Natural killer cell (primary cell): ENCODE results near the gene F13B. TPM values are rescaled to one million over a fixed set of nuclear protein-coding genes. Genes with fewer than 3 reads are reported as not detected.

Experiments used
- ATAC-seq, 3 donors: fragments of 150-1000 bp in 2 of 3; fragments of 200-7000 bp in 1 of 3; cut with Tn5 transposase; 1 replicate in 1 of 3; 2 replicates in 2 of 3; pipeline ENCODE4 v1.10.0; 2021; ENCODE audit warnings: mild to moderate bottlenecking in 2 of 3, moderate library complexity in 2 of 3
- DNase-seq, 2 donors: peaks; one replicate each; pipeline versions ENCODE4 v3.0.0 to v3.0.0-alpha.2; 2013 to 2021; ENCODE audit warnings: mixed read lengths in 1 of 2
- H3K27ac ChIP-seq: one replicate; pipeline ENCODE4 v1.5.1; 2013; ENCODE audit warnings: mild to moderate bottlenecking, low read length
- H3K27me3 ChIP-seq: one replicate; pipeline ENCODE4 v1.6.1; 2013; ENCODE audit warnings: low read length; ENCODE audit not compliant: control insufficient read depth, insufficient read depth
- H3K36me3 ChIP-seq: one replicate; pipeline ENCODE4 v1.6.1; 2013; ENCODE audit warnings: low read length; ENCODE audit not compliant: control insufficient read depth, insufficient read depth
- H3K4me1 ChIP-seq: one replicate; pipeline ENCODE4 v1.6.1; 2013; ENCODE audit warnings: low read length; ENCODE audit not compliant: control insufficient read depth, insufficient read depth
- H3K4me3 ChIP-seq: one replicate; pipeline ENCODE4 v1.5.1; 2013; ENCODE audit warnings: low read length
- H3K9me3 ChIP-seq: one replicate; pipeline ENCODE4 v1.6.1; 2013; ENCODE audit warnings: low read length; ENCODE audit not compliant: control insufficient read depth, insufficient read depth
- H3K27ac Mint-ChIP-seq, 2 donors: one replicate each; pipeline ENCODE4 v1.8.0; 2022; ENCODE audit warnings: mild to moderate bottlenecking in 2 of 2, mixed read lengths in 2 of 2, moderate library complexity in 1 of 2
- H3K27me3 Mint-ChIP-seq, 2 donors: one replicate each; pipeline ENCODE4 v1.8.0; 2022; ENCODE audit warnings: low read depth in 2 of 2, mixed read lengths in 2 of 2
- H3K36me3 Mint-ChIP-seq: one replicate; pipeline ENCODE4 v1.8.0; 2022; ENCODE audit warnings: mixed read lengths
- H3K4me1 Mint-ChIP-seq, 2 donors: one replicate each; pipeline ENCODE4 v1.8.0; 2022; ENCODE audit warnings: mixed read lengths in 2 of 2
- H3K4me3 Mint-ChIP-seq: one replicate; pipeline ENCODE4 v1.8.0; 2022; ENCODE audit warnings: mild to moderate bottlenecking, moderate library complexity, mixed read lengths
- H3K9me3 Mint-ChIP-seq, 2 donors: one replicate each; pipeline ENCODE4 v1.8.0; 2022; ENCODE audit warnings: mixed read lengths in 2 of 2
- WGBS: methylation state at CpG from one replicate; pipeline ENCODE4 v1.1.7; 2013; ENCODE audit warnings: missing lambda C conversion rate; ENCODE audit not compliant: insufficient coverage; 5-methylcytosine and 5-hydroxymethylcytosine counted together
- intact Hi-C: fragments of 100-400 bp; cut with micrococcal nuclease; formaldehyde crosslinking; loops from one replicate; pipeline ENCODE4 v1.14.2; 2022
- total RNA-seq, 4 donors: library from RNA; stranded (reverse); fragments of 120-200 nt in 1 of 4; gene quantifications; one replicate each; pipeline versions ENCODE4 v1.2.3 to v1.2.4, GENCODE V29; 2013 to 2022
- TF ChIP-seq, protein P1 (sequence below): fragments of 200-600 bp; IDR thresholded peaks from one replicate; pipeline ENCODE4 v1.8.0; 2022; ENCODE audit warnings: antibody characterized with exemption

F13B gene
- total RNA-seq, 3 donors from 2014 or later (not counting 1 experiment from before 2014, with no cell fraction given): not detected

DNA sequence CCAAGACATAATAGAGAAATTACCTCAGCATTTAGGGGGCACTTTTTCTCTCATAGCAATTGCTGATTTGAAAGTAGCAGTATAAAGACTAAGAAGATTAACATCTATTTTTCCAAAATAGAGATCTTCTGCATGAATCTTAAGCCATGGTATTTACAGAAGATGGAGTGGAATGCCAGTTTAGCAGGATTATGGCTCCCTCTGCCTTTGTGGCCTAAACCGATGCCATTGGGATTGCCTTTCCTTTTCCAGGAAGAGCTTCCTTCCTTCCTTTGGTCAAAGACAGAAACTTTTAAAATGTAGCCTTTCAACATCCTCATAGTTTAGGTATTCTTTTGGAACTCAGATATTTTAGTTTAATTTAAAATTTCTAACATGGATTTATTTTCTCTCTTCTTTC lies 50.3 kb downstream of the F13B start:
- no peaks in the 10 kb centered on the region for H3K9me3 ChIP-seq
- H3K36me3 ChIP-seq: no peaks in the 10 kb centered on the region
- no peaks in the 10 kb centered on the region for H3K36me3 Mint-ChIP-seq
- H3K4me3 ChIP-seq: no peak overlapping the region
- no peaks in the 10 kb centered on the region for H3K27me3 Mint-ChIP-seq
- TF ChIP-seq, protein P1, sequence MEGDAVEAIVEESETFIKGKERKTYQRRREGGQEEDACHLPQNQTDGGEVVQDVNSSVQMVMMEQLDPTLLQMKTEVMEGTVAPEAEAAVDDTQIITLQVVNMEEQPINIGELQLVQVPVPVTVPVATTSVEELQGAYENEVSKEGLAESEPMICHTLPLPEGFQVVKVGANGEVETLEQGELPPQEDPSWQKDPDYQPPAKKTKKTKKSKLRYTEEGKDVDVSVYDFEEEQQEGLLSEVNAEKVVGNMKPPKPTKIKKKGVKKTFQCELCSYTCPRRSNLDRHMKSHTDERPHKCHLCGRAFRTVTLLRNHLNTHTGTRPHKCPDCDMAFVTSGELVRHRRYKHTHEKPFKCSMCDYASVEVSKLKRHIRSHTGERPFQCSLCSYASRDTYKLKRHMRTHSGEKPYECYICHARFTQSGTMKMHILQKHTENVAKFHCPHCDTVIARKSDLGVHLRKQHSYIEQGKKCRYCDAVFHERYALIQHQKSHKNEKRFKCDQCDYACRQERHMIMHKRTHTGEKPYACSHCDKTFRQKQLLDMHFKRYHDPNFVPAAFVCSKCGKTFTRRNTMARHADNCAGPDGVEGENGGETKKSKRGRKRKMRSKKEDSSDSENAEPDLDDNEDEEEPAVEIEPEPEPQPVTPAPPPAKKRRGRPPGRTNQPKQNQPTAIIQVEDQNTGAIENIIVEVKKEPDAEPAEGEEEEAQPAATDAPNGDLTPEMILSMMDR: no peak
- WGBS: 89% methylated on average over 1 of the region's 1 CpG
- no peak overlapping the region for H3K27ac Mint-ChIP-seq
- no peaks in the 10 kb centered on the region for H3K4me1 ChIP-seq
- DNase-seq (no peak), ATAC-seq (no peak)
- peaks cover under 1 to 9% of the 10 kb centered on the region in 2 donors for H3K9me3 Mint-ChIP-seq
- H3K4me1 Mint-ChIP-seq: no peaks in the 10 kb centered on the region
- intact Hi-C loops: no loop called here
- H3K4me3 Mint-ChIP-seq: no peak overlapping the region
- no peak overlapping the region for H3K27ac ChIP-seq
- no peaks in the 10 kb centered on the region for H3K27me3 ChIP-seq

DNA sequence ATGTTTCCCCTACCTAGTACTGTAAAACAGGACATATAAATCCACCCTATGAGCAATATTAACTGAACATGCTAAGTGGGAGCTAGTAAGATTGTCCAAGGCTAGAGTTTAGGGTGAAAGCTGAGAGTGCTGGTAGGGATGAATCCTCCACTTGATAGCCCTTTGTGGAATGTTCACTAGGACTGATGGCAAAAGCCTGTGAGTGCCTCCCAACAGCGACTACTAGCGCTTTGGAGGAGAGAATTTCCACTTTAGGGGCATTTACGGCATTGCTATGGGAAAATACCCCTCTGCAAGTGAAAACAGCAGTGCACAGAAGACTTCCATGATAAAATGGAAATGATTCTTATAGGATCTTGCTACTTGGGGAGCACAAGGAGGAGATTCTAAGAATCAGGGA lies 53.8 kb downstream of the F13B start:
- Mint-ChIP-seq H3K4me3 (no peak overlapping the region), H3K36me3 (no peaks in the 10 kb centered on the region), H3K9me3 (peaks cover 6 to 9% of the 10 kb centered on the region in 2 donors), H3K4me1 (no peaks in the 10 kb centered on the region), H3K27ac (no peak overlapping the region), H3K27me3 (no peaks in the 10 kb centered on the region)
- Histone ChIP-seq H3K36me3 (no peaks in the 10 kb centered on the region), H3K4me1 (no peaks in the 10 kb centered on the region), H3K4me3 (no peak overlapping the region), H3K9me3 (no peaks in the 10 kb centered on the region), H3K27ac (no peak overlapping the region), H3K27me3 (no peaks in the 10 kb centered on the region)
- intact Hi-C loops: no loop called here
- WGBS: 78% methylated on average over 3 of the region's 3 CpGs
- ATAC-seq (no peak), DNase-seq (no peak)
- TF ChIP-seq, protein P1: no peak

DNA sequence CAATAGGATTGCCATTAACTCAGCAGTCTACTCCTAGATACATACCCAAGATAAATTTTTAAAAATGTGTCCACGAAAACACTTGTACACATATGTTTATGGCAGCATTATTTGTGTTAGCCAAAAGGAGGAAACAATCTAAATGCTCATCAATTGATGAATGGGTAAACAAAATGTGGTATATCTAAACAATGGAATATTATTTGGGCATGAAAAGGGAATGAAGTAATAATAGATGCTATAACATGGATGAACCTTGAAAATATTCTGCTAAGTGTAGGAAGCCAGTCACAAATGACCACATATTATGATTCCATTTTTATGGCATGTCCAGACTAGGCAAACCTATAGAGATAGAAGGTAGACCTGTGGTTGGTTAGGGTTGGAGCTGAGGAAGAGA lies 55.4 kb downstream of the F13B start:
- Mint-ChIP-seq H3K27ac (no peak overlapping the region), H3K9me3 (peaks cover 6% of the 10 kb centered on the region in 2 donors), H3K4me3 (no peak overlapping the region), H3K36me3 (no peaks in the 10 kb centered on the region), H3K27me3 (no peaks in the 10 kb centered on the region), H3K4me1 (no peaks in the 10 kb centered on the region)
- WGBS: 86% methylated on average over 1 of the region's 1 CpG
- ATAC-seq: no peak
- Histone ChIP-seq H3K9me3 (no peaks in the 10 kb centered on the region), H3K4me1 (no peaks in the 10 kb centered on the region), H3K27ac (no peak overlapping the region), H3K4me3 (no peak overlapping the region), H3K36me3 (no peaks in the 10 kb centered on the region), H3K27me3 (no peaks in the 10 kb centered on the region)
- TF ChIP-seq, protein P1: no peak
- intact Hi-C loops: no loop called here
- DNase-seq: no peak

DNA sequence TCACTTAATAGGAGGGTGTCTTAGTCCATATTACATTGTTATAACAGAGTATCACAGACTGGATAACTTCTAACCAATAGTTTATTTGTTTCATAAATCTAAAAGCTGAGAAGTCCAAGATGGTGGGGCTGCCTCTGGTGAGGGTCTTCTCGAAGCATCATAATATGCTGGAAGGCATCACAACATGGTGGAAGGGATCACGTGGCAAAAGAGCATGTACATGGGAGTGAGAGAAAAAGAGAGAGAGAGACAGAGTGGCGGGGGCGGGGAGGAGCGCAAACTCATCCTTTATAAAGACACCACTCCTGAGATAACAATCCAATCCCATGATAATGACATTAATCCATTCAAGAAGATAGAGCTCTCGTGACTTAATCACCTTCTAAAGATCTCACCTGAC lies 58.2 kb downstream of the F13B start:
- no peak overlapping the region for H3K4me3 Mint-ChIP-seq
- WGBS: 90% methylated on average over 5 of the region's 6 CpGs
- DNase-seq (no peak), ATAC-seq (no peak)
- TF ChIP-seq, protein P1: no peak
- H3K4me1 ChIP-seq: no peaks in the 10 kb centered on the region
- no peaks in the 10 kb centered on the region for H3K27me3 Mint-ChIP-seq
- H3K4me3 ChIP-seq: no peak overlapping the region
- H3K9me3 ChIP-seq: no peaks in the 10 kb centered on the region
- peaks cover 6 to 8% of the 10 kb centered on the region in 2 donors for H3K9me3 Mint-ChIP-seq
- intact Hi-C loops: no loop called here
- no peaks in the 10 kb centered on the region for H3K4me1 Mint-ChIP-seq
- no peaks in the 10 kb centered on the region for H3K27me3 ChIP-seq
- H3K36me3 Mint-ChIP-seq: no peaks in the 10 kb centered on the region
- no peaks in the 10 kb centered on the region for H3K36me3 ChIP-seq
- no peak overlapping the region for H3K27ac Mint-ChIP-seq
- H3K27ac ChIP-seq: no peak overlapping the region
